Endodermal cell (in vitro differentiated cells): ENCODE data around the gene LIG4. TPM values are rescaled to one million over a fixed set of nuclear protein-coding genes. Genes with fewer than 3 reads are reported as not detected.

Experiments
- DNase-seq: peaks from one replicate; pipeline ENCODE4 v3.0.0-alpha.2; 2017
- H3K27ac ChIP-seq: 2 replicates; pipeline ENCODE4 v1.5.1; 2013; ENCODE audit warnings: mild to moderate bottlenecking, low read depth, low read length, moderate library complexity
- H3K27me3 ChIP-seq: 2 replicates; pipeline ENCODE4 v1.6.1; 2013; ENCODE audit warnings: mild to moderate bottlenecking, low read length, moderate library complexity; ENCODE audit not compliant: insufficient read depth, control insufficient read depth, poor library complexity, severe bottlenecking
- H3K36me3 ChIP-seq: 2 replicates; pipeline ENCODE4 v1.7.0; 2013; ENCODE audit warnings: mild to moderate bottlenecking, low read length, moderate library complexity; ENCODE audit not compliant: control insufficient read depth, insufficient read depth
- H3K4me1 ChIP-seq: one replicate; pipeline ENCODE4 v1.7.0; 2013; ENCODE audit warnings: low read length; ENCODE audit not compliant: control insufficient read depth, insufficient read depth
- H3K4me3 ChIP-seq: 2 replicates; pipeline ENCODE4 v1.5.1; 2013; ENCODE audit warnings: mild to moderate bottlenecking, low read length, moderate library complexity
- H3K9ac ChIP-seq: 2 replicates; pipeline ENCODE4 v1.6.1; 2013; ENCODE audit warnings: mild to moderate bottlenecking, low read length, moderate library complexity; ENCODE audit not compliant: poor library complexity, severe bottlenecking; ENCODE audit errors: extremely low read depth
- H3K9me3 ChIP-seq: 2 replicates; pipeline ENCODE4 v1.6.1; 2013; ENCODE audit warnings: mild to moderate bottlenecking, low read length, moderate library complexity; ENCODE audit not compliant: control insufficient read depth
- H3K27ac Mint-ChIP-seq: 2 replicates; pipeline ENCODE4 v1.8.0; 2020; ENCODE audit warnings: mixed read lengths
- H3K27me3 Mint-ChIP-seq: 2 replicates; pipeline ENCODE4 v1.8.0; 2021; ENCODE audit warnings: mild to moderate bottlenecking, mixed read lengths; ENCODE audit not compliant: insufficient read depth
- H3K36me3 Mint-ChIP-seq: 2 replicates; pipeline ENCODE4 v1.8.0; 2020; ENCODE audit warnings: low read depth, mixed read lengths
- H3K4me1 Mint-ChIP-seq: 2 replicates; pipeline ENCODE4 v1.8.0; 2020; ENCODE audit warnings: mixed read lengths
- H3K4me3 Mint-ChIP-seq: 2 replicates; pipeline ENCODE4 v1.8.0; 2020; ENCODE audit warnings: mild to moderate bottlenecking, moderate library complexity, mixed read lengths
- H3K9me3 Mint-ChIP-seq: 2 replicates; pipeline ENCODE4 v1.8.0; 2020; ENCODE audit warnings: mild to moderate bottlenecking, mixed read lengths
- WGBS, 2 experiments: methylation state at CpG; one replicate each; pipeline versions ENCODE4 v1.1.5 to v1.1.7; 2013; ENCODE audit warnings: missing lambda C conversion rate in 2 of 2, mixed read lengths in 1 of 2; ENCODE audit not compliant: insufficient coverage in 1 of 2, insufficient read length in 1 of 2; 5-methylcytosine and 5-hydroxymethylcytosine counted together
- total RNA-seq, 2 donors: library from RNA; stranded (reverse); fragmentation: NEBNext Ultra II Directional in 1 of 2; extraction: Animal tissue kit (Norgen Biotek cat#: 25700) in 1 of 2; gene quantifications; 2 replicates in 1 of 2; 3 replicates in 1 of 2; pipeline ENCODE4 v1.2.1, GENCODE V29; 2021
- TF ChIP-seq, protein P1 (sequence below): fragments of 200-600 bp; sonication (generic); conservative IDR thresholded peaks from 2 replicates; pipeline ENCODE4 v1.5.0; 2021; ENCODE audit warnings: antibody characterized with exemption, mild to moderate bottlenecking

LIG4 gene
- total RNA-seq, 2 donors from 2014 or later: 7.5 to 10.8 TPM

DNA sequence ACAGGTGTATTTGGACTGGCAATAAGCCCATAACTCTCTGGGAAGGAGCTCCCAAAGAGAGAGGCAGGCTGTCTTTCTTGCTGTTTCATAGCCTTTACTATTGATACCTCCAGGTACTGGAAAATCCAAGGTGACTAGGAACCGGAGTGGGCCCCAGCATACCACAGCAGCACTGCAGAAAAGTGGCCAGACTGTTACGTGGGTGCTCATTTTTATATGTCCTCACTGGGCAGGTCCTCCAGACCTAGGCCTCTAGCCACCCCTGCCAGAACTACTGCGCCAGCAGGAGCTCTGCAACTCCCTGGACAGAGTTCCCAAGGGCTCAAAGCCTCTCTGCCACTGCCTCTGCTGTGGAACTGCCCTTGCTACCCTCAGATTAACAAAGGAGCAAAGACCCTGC is 46.4 kb downstream of the LIG4 start:
- Mint-ChIP-seq H3K4me1 (no peaks in the 10 kb centered on the region), H3K27me3 (peaks cover 7% of the 10 kb centered on the region), H3K36me3 (no peaks in the 10 kb centered on the region), H3K27ac (no peak overlapping the region), H3K9me3 (peaks cover 23% of the 10 kb centered on the region), H3K4me3 (no peak overlapping the region)
- H3K9me3 ChIP-seq: no peaks in the 10 kb centered on the region
- no peak overlapping the region for H3K9ac ChIP-seq
- H3K27ac ChIP-seq: no peak overlapping the region
- H3K36me3 ChIP-seq: no peaks in the 10 kb centered on the region
- no peak overlapping the region for H3K4me3 ChIP-seq
- H3K4me1 ChIP-seq: no peaks in the 10 kb centered on the region
- no peak for DNase-seq
- no peaks in the 10 kb centered on the region for H3K27me3 ChIP-seq
- TF ChIP-seq, protein P1, sequence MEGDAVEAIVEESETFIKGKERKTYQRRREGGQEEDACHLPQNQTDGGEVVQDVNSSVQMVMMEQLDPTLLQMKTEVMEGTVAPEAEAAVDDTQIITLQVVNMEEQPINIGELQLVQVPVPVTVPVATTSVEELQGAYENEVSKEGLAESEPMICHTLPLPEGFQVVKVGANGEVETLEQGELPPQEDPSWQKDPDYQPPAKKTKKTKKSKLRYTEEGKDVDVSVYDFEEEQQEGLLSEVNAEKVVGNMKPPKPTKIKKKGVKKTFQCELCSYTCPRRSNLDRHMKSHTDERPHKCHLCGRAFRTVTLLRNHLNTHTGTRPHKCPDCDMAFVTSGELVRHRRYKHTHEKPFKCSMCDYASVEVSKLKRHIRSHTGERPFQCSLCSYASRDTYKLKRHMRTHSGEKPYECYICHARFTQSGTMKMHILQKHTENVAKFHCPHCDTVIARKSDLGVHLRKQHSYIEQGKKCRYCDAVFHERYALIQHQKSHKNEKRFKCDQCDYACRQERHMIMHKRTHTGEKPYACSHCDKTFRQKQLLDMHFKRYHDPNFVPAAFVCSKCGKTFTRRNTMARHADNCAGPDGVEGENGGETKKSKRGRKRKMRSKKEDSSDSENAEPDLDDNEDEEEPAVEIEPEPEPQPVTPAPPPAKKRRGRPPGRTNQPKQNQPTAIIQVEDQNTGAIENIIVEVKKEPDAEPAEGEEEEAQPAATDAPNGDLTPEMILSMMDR: no peak
- 90 to 93% methylated on average over 3 of the region's 3 CpGs for whole genome bisulfite sequencing, 2 experiments

GRCh38 chr13:108166078-108166477 is 49.3 kb downstream of the LIG4 start:
- Mint-ChIP-seq H3K27ac (no peak overlapping the region), H3K27me3 (no peaks in the 10 kb centered on the region), H3K9me3 (peaks cover under 1% of the 10 kb centered on the region), H3K36me3 (no peaks in the 10 kb centered on the region), H3K4me3 (no peak overlapping the region), H3K4me1 (no peaks in the 10 kb centered on the region)
- DNase-seq: no peak
- H3K9me3 ChIP-seq: no peaks in the 10 kb centered on the region
- H3K9ac ChIP-seq: no peak overlapping the region
- TF ChIP-seq, protein P1: no peak
- no peaks in the 10 kb centered on the region for H3K27me3 ChIP-seq
- WGBS, 2 experiments: 86% methylated on average over 2 of the region's 3 CpGs; no CpG with 5 or more reads in 1 of the 2 experiments
- no peak overlapping the region for H3K27ac ChIP-seq
- H3K36me3 ChIP-seq: no peaks in the 10 kb centered on the region
- no peak overlapping the region for H3K4me3 ChIP-seq
- H3K4me1 ChIP-seq: no peaks in the 10 kb centered on the region

GRCh38 chr13:108158746-108159145 is 56.6 kb downstream of the LIG4 start:
- Histone ChIP-seq H3K4me1 (no peaks in the 10 kb centered on the region), H3K9me3 (no peaks in the 10 kb centered on the region), H3K9ac (no peak overlapping the region), H3K27me3 (no peaks in the 10 kb centered on the region), H3K27ac (no peak overlapping the region), H3K4me3 (no peak overlapping the region), H3K36me3 (no peaks in the 10 kb centered on the region)
- peaks cover 13% of the 10 kb centered on the region for H3K4me1 Mint-ChIP-seq
- peaks cover 7% of the 10 kb centered on the region for H3K9me3 Mint-ChIP-seq
- H3K4me3 Mint-ChIP-seq: no peak overlapping the region
- WGBS, 2 experiments: 91 to 97% methylated on average over 8 to 12 of the region's 12 CpGs
- no peaks in the 10 kb centered on the region for H3K36me3 Mint-ChIP-seq
- no peak overlapping the region for H3K27ac Mint-ChIP-seq
- no peaks in the 10 kb centered on the region for H3K27me3 Mint-ChIP-seq
- no peak for DNase-seq
- TF ChIP-seq, protein P1: no peak

Other genes with a start within 250 kb of the LIG4 start
- 10 to 100 TPM in 1 of 2 donors, 1 to 10 TPM in 1; 8.0 to 10.2 TPM for gene ABHD13, start 2.9 kb upstream of the LIG4 start, total RNA-seq
- gene TNFSF13B, start 54.2 kb upstream of the LIG4 start, total RNA-seq: 1 to 10 TPM in 1 of 2 donors, under 1 TPM in 1; 0.35 to 1.5 TPM